Lung (tissue), 12 donors: ENCODE data around the gene CDH4. TPM values are rescaled to one million over a fixed set of nuclear protein-coding genes. Genes with fewer than 3 reads are reported as not detected.

Experiments
- ATAC-seq: fragments of 200-7000 bp; cut with Tn5 transposase; one replicate; pipeline ENCODE4 v1.9.1; 2020; ENCODE audit warnings: moderate number of reproducible peaks; ENCODE audit not compliant: insufficient read depth, low FRiP score
- DNase-seq, 3 donors: peaks; one replicate each; pipeline ENCODE4 v3.0.0-alpha.2; 2013 to 2017
- H3K27ac ChIP-seq, 2 donors: one replicate each; pipeline ENCODE4 v1.5.1; 2013; ENCODE audit warnings: mild to moderate bottlenecking in 2 of 2, moderate library complexity in 2 of 2, control low read depth in 1 of 2, inconsistent platforms in 1 of 2, low read depth in 1 of 2, low read length in 1 of 2
- H3K27me3 ChIP-seq, 3 donors: one replicate each; pipeline ENCODE4 v1.5.1; 2013; ENCODE audit warnings: low read length in 2 of 3; ENCODE audit not compliant: control insufficient read depth in 3 of 3, insufficient read depth in 3 of 3
- H3K36me3 ChIP-seq, 4 donors: one replicate each; pipeline ENCODE4 v1.5.1; 2013; ENCODE audit warnings: low read length in 4 of 4, mild to moderate bottlenecking in 1 of 4, moderate library complexity in 1 of 4; ENCODE audit not compliant: control insufficient read depth in 4 of 4, insufficient read depth in 4 of 4
- H3K4me1 ChIP-seq, 5 donors: one replicate each; pipeline ENCODE4 v1.5.1; 2013; ENCODE audit warnings: low read length in 5 of 5, mild to moderate bottlenecking in 2 of 5, moderate library complexity in 1 of 5; ENCODE audit not compliant: control insufficient read depth in 5 of 5, insufficient read depth in 5 of 5
- H3K4me3 ChIP-seq: one replicate; pipeline ENCODE4 v1.5.1; 2013; ENCODE audit warnings: mild to moderate bottlenecking, control low read depth, moderate library complexity
- H3K9ac ChIP-seq, 2 donors: one replicate each; pipeline ENCODE4 v1.5.1; 2013; ENCODE audit warnings: low read length in 2 of 2, control low read depth in 1 of 2; ENCODE audit not compliant: insufficient read depth in 1 of 2
- H3K9me3 ChIP-seq, 4 donors: one replicate each; pipeline ENCODE4 v1.5.1; 2013; ENCODE audit warnings: low read length in 3 of 4, mild to moderate bottlenecking in 1 of 4, moderate library complexity in 1 of 4; ENCODE audit not compliant: control insufficient read depth in 4 of 4, insufficient read depth in 3 of 4
- CTCF ChIP-seq: IDR thresholded peaks from 2 replicates; pipeline ENCODE4 v1.5.1; 2012; ENCODE audit warnings: mild to moderate bottlenecking; ENCODE audit errors: control extremely low read depth, extremely low read depth
- WGBS, 2 donors: extraction: QIAGEN DNeasy Blood & Tissue Kit; methylation state at CpG; one replicate each; pipeline ENCODE4 v1.1.7; 2013; 5-methylcytosine and 5-hydroxymethylcytosine counted together
- polyA plus RNA-seq, 2 donors: library from polyadenylated mRNA; stranded (reverse); fragments of 200-250 nt; gene quantifications; one replicate each; pipeline ENCODE4 v1.2.1, GENCODE V29; 2013
- total RNA-seq, 2 donors: library from RNA; depleted of rRNA in 1 of 2; stranded (reverse); fragments of >200 nt in 1 of 2; gene quantifications; one replicate each; pipeline ENCODE4 v1.2.1, GENCODE V29; 2014 to 2021
- donor health status: control.
- donor health status: control.
- donor health status: Bipolar disorder and iron deficiency.
- donor health status: healthy.
- donor health status: DM: yes; HTN: yes; CAD: no.

The CDH4 gene
- total and polyA plus RNA-seq, 4 donors, result 0.10 to 2.1 (median 0.34) TPM

GRCh38 chr20:61513124-61514017, 261.3 kb downstream of the CDH4 start:
- Histone ChIP-seq H3K9me3 (peaks cover 0 to 2% (median 0%) of the 10 kb centered on the region in 4 donors), H3K27ac (no peak overlapping the region), H3K4me1 (no peaks in the 10 kb centered on the region), H3K36me3 (no peaks in the 10 kb centered on the region), H3K27me3 (peaks cover 0 to 5% (median 0%) of the 10 kb centered on the region in 3 donors), H3K9ac (no peak overlapping the region), H3K4me3 (no peak overlapping the region)
- DNase-seq (no peak), ATAC-seq (no peak)
- no peak for TF ChIP-seq CTCF
- WGBS, 2 donors, result 78 to 86% methylated on average over 17 of the region's 17 CpGs

GRCh38 chr20:61514018-61514365, 261.9 kb downstream of the CDH4 start:
- no peaks in the 10 kb centered on the region for H3K36me3 ChIP-seq
- H3K4me3 ChIP-seq, result no peak overlapping the region
- no peak for ATAC-seq
- H3K9me3 ChIP-seq, result peaks cover 0 to 2% (median 0%) of the 10 kb centered on the region in 4 donors
- TF ChIP-seq CTCF, result no peak
- H3K27me3 ChIP-seq, result no peaks in the 10 kb centered on the region
- no peak for DNase-seq
- 54 to 56% methylated on average over 5 of the region's 5 CpGs for WGBS, 2 donors
- no peak overlapping the region for H3K27ac ChIP-seq
- no peak overlapping the region for H3K9ac ChIP-seq
- H3K4me1 ChIP-seq, result no peaks in the 10 kb centered on the region

- H3K36me3 ChIP-seq, result no peaks in the 10 kb centered on the region
- H3K9ac ChIP-seq, result no peak overlapping the region
- H3K27ac ChIP-seq, result no peak overlapping the region
- no peak overlapping the region for H3K4me3 ChIP-seq
- DNase-seq, result no peak
- WGBS, 2 donors, result 64 to 76% methylated on average over 6 of the region's 6 CpGs
- no peak for TF ChIP-seq CTCF
- no peak for ATAC-seq
- peaks cover 0 to 3% (median 0%) of the 10 kb centered on the region in 4 donors for H3K9me3 ChIP-seq
- no peaks in the 10 kb centered on the region for H3K27me3 ChIP-seq
- H3K4me1 ChIP-seq, result no peaks in the 10 kb centered on the region
Observed at GRCh38 chr20:61514396-61514795, 262.3 kb downstream of the CDH4 start.
